Body of pancreas (tissue), 4 donors: ENCODE measurements around the gene STAT1.

ENCODE experiments used
- POLR2A ChIP-seq, 3 donors: fragments of 450-650 bp; IDR thresholded peaks; one replicate each; pipeline ENCODE4 v1.6.1; 2016; ENCODE audit warnings: antibody characterized with exemption in 3 of 3, mild to moderate bottlenecking in 2 of 3
- TF ChIP-seq, protein P1 (sequence below), 7 experiments: fragments of 450-650 bp in 4 of 7; fragments of 200-600 bp in 3 of 7; sonication (generic) in 3 of 7; IDR thresholded peaks; one replicate each; pipeline ENCODE4 v1.5.1; 2016 to 2019; ENCODE audit warnings: antibody characterized with exemption in 7 of 7

DNA sequence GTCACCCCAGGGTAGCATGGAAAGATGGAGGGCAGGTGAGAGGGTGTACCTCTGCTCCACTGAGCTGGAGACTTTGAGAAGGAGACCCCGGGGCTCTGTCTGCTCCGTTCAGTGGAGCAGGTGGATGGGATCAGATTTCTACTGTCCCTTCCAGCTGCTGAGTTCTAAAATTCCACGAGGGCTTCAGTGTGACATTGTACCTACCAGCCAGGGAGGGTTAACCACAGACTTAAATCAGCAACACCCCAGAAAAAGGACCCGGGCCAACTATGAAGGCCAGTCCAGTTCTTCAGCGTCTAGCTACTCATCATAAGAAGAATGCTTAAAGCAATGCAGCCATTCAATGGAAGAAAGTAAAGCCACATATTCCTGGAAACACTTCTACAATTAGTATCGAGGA is 23.8 kb downstream of the STAT1 start:
- TF ChIP-seq, protein P1, sequence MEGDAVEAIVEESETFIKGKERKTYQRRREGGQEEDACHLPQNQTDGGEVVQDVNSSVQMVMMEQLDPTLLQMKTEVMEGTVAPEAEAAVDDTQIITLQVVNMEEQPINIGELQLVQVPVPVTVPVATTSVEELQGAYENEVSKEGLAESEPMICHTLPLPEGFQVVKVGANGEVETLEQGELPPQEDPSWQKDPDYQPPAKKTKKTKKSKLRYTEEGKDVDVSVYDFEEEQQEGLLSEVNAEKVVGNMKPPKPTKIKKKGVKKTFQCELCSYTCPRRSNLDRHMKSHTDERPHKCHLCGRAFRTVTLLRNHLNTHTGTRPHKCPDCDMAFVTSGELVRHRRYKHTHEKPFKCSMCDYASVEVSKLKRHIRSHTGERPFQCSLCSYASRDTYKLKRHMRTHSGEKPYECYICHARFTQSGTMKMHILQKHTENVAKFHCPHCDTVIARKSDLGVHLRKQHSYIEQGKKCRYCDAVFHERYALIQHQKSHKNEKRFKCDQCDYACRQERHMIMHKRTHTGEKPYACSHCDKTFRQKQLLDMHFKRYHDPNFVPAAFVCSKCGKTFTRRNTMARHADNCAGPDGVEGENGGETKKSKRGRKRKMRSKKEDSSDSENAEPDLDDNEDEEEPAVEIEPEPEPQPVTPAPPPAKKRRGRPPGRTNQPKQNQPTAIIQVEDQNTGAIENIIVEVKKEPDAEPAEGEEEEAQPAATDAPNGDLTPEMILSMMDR (IDR thresholded peaks at IDR 0.05) = no peak
- TF ChIP-seq POLR2A (IDR thresholded peaks at IDR 0.05) = no peak
